Measurements from ENCODE around the gene IL2. TPM values are rescaled to one million over a fixed set of nuclear protein-coding genes. Genes with fewer than 3 reads are reported as not detected.

The IL2 gene
- total and polyA plus RNA-seq, 2 donors (not counting 3 experiments of a cell fraction or from before 2014, with no cell fraction given), result not detected

DNA sequence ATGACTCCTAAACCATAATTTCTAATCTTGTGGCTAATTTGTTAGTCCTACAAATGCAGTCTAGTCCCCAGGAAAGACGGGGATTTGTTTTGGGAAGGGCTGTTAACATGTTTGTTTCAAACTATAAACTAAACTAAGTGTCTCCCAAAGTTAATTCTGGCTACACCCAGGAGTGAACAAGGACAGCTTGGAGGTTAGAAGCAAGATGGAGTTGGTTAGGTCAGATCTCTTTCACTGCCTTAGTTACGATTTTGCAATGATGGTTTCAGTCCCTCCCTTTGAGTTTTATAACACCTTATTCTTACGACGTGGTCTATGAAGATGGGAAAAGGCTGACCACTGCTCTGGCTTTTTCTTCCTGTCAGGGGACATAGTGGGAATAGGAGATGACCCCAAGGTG, 27.0 kb upstream of the IL2 start:
- no peak overlapping the region for H3K4me3 ChIP-seq (replicated peaks in 1 of 3; ENCODE audit: insufficient read depth in 1 of 3, low read depth in 1 of 3, low read length in 3 of 3)
- BruUV-seq (replicated peaks), result no TSS peak
- no peak overlapping the region for H3K27ac ChIP-seq (ENCODE audit: insufficient read depth, low read depth, low read length)
- peaks cover 2 to 7% of the 10 kb centered on the region in 2 experiments for H3K27me3 ChIP-seq (ENCODE audit: control insufficient read depth in 2 of 2, insufficient read depth in 2 of 2, low read length in 2 of 2)
- H3K4me1 ChIP-seq (ENCODE audit: control insufficient read depth, extremely low read depth, insufficient read depth, low read length), result no peaks in the 10 kb centered on the region
- H4K20me1 ChIP-seq (replicated peaks; ENCODE audit: control insufficient read depth, extremely low read depth, insufficient read depth, low read length), result no peaks in the 10 kb centered on the region
- ChIA-PET POLR2A (no interaction called here), CTCF (interaction anchor here (0.7 kb wide), 1 partner anchor 25 kb away, joined by 3 read pairs; no protein-coding TSS in a partner anchor)
- dilution Hi-C loops (cut with MboI; ENCODE audit: extremely low pct_ligation_motif_present, low sequenced_read_pairs) (no loop called here), intact Hi-C loops (cut with micrococcal nuclease) (no loop called here)
- FAIRE-seq (no peak), DNase-seq (ENCODE audit: low read depth, low spot score) (no peak)
- H3K36me3 ChIP-seq (ENCODE audit: control insufficient read depth in 2 of 2, extremely low read depth in 1 of 2, insufficient read depth in 2 of 2, low read length in 2 of 2), result no peaks in the 10 kb centered on the region
- H3K79me2 ChIP-seq (ENCODE audit: control insufficient read depth, insufficient read depth, low read length), result no peaks in the 10 kb centered on the region
- no peak overlapping the region for H2AFZ ChIP-seq (ENCODE audit: low read depth, low read length)
- no peaks in the 10 kb centered on the region for H3K9me1 ChIP-seq (replicated peaks; ENCODE audit: control insufficient read depth, extremely low read depth, insufficient read depth, low read length)
- no peak for TF ChIP-seq GATA2 (IDR thresholded peaks at IDR 0.05; ENCODE audit: insufficient read depth, insufficient read length, low read depth, low read length)
- no peak for TF ChIP-seq POLR2AphosphoS5 (IDR thresholded peaks at IDR 0.05; ENCODE audit: insufficient read depth, low read depth, low read length)
- TF ChIP-seq JUN (IDR thresholded peaks at IDR 0.05; ENCODE audit: borderline replicate concordance, insufficient read depth, insufficient read length, low read depth), result no peak
- TF ChIP-seq, protein P1, sequence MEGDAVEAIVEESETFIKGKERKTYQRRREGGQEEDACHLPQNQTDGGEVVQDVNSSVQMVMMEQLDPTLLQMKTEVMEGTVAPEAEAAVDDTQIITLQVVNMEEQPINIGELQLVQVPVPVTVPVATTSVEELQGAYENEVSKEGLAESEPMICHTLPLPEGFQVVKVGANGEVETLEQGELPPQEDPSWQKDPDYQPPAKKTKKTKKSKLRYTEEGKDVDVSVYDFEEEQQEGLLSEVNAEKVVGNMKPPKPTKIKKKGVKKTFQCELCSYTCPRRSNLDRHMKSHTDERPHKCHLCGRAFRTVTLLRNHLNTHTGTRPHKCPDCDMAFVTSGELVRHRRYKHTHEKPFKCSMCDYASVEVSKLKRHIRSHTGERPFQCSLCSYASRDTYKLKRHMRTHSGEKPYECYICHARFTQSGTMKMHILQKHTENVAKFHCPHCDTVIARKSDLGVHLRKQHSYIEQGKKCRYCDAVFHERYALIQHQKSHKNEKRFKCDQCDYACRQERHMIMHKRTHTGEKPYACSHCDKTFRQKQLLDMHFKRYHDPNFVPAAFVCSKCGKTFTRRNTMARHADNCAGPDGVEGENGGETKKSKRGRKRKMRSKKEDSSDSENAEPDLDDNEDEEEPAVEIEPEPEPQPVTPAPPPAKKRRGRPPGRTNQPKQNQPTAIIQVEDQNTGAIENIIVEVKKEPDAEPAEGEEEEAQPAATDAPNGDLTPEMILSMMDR (IDR thresholded peaks at IDR 0.05; ENCODE audit: extremely low read depth in 1 of 2, insufficient read depth in 1 of 2, low read depth in 1 of 2, low read length in 2 of 2), result no peak
- TF ChIP-seq, protein P2, sequence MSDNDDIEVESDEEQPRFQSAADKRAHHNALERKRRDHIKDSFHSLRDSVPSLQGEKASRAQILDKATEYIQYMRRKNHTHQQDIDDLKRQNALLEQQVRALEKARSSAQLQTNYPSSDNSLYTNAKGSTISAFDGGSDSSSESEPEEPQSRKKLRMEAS (IDR thresholded peaks at IDR 0.05; ENCODE audit: insufficient read depth, insufficient read length), result no peak
- TF ChIP-seq POLR2A (IDR thresholded peaks at IDR 0.05; ENCODE audit: low read depth, low read length), result no peak
- no peak for TF ChIP-seq EZH2 (IDR thresholded peaks at IDR 0.05; ENCODE audit: borderline replicate concordance, low read depth, low read length, severe bottlenecking)
- no peak for TF ChIP-seq MYC (IDR thresholded peaks at IDR 0.05; ENCODE audit: low read depth, low read length)
- no peak for TF ChIP-seq FOS (IDR thresholded peaks at IDR 0.05; ENCODE audit: borderline replicate concordance, insufficient read depth, low read length)
- H3K4me2 ChIP-seq (ENCODE audit: insufficient read depth, low read length), result no peak overlapping the region
- H3K9ac ChIP-seq (replicated peaks; ENCODE audit: extremely low read depth, insufficient read depth, low read length), result no peak overlapping the region
- H3K9me3 ChIP-seq (replicated peaks; ENCODE audit: control insufficient read depth, insufficient read depth, low read length), result no peaks in the 10 kb centered on the region
